Mucosa of descending colon (tissue), 3 donors: ENCODE measurements around the gene CEACAM18. TPM values are rescaled to one million over a fixed set of nuclear protein-coding genes. Genes with fewer than 3 reads are reported as not detected.
A peak's percentile ranks its signal among the peaks of the same experiment; 100 is the strongest.

ENCODE experiments used
- ATAC-seq: fragments of 200-7000 bp; cut with Tn5 transposase; one replicate; pipeline ENCODE4 v1.9.1; 2020; ENCODE audit warnings: mild to moderate bottlenecking, moderate library complexity
- DNase-seq, 3 donors: peaks; one replicate each; pipeline ENCODE4 v3.0.0-alpha.2; 2020
- H3K36me3 ChIP-seq: fragments of 200-600 bp; one replicate; pipeline ENCODE4 v1.8.0; 2021; ENCODE audit warnings: low read depth, mild to moderate bottlenecking
- H3K4me1 ChIP-seq: fragments of 200-600 bp; one replicate; pipeline ENCODE4 v1.8.0; 2021; ENCODE audit warnings: low read depth, mild to moderate bottlenecking
- H3K4me3 ChIP-seq: fragments of 200-600 bp; one replicate; pipeline ENCODE4 v1.8.0; 2021; ENCODE audit warnings: mild to moderate bottlenecking
- H3K9me3 ChIP-seq: fragments of 200-600 bp; one replicate; pipeline ENCODE4 v1.8.0; 2021; ENCODE audit warnings: mild to moderate bottlenecking
- intact Hi-C, 2 donors: fragments of 100-400 bp; cut with DNase I in 1 of 2; cut with micrococcal nuclease in 1 of 2; formaldehyde crosslinking; loops; one replicate each; pipeline versions ENCODE4 v1.11.0 to v1.11.1; 2022; cut with DNase I, micrococcal nuclease
- total RNA-seq, 3 donors: library from RNA; stranded (reverse); fragmentation: NEBNext Ultra II Directional in 2 of 3; extraction: Animal tissue kit (Norgen Biotek cat#: 25700) in 2 of 3; gene quantifications; one replicate each; pipeline versions ENCODE4 v1.2.1 to v1.2.4, GENCODE V29; 2021 to 2023
- TF ChIP-seq, protein P1 (sequence below): fragments of 200-600 bp; IDR thresholded peaks from one replicate; pipeline ENCODE4 v1.8.0; 2022; ENCODE audit warnings: antibody characterized with exemption, mild to moderate bottlenecking
- donor health status: DM: no; HTN: no; CAD: no; lungs with moderate emphysema.
- donor health status: DM: no; HTN: no; CAD: no.
- donor health status: DM: no; HTN: yes; CAD: no.

The CEACAM18 gene
- total RNA-seq, 3 donors from 2014 or later: 0.58 TPM; not detected in 2

DNA sequence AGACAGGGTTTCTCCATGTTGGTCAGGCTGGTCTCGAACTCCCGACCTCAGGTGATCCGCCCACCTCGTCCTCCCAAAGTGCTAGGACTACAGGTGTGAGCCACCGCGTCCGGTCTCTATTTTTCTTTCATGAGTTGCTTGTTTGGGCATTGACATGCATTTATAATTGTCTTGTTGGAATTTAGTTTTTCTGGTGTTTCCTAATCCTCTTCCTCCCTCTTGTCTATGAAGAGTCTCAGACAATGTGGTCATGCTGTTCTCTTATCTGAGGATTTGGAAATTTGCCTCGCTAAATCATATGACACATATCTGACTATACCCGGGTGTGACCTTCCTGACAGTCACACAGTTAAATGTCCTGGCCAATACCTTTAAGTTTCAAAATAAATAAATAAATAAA lies 7.4 kb upstream of the CEACAM18 start:
- no peak for ATAC-seq

DNA sequence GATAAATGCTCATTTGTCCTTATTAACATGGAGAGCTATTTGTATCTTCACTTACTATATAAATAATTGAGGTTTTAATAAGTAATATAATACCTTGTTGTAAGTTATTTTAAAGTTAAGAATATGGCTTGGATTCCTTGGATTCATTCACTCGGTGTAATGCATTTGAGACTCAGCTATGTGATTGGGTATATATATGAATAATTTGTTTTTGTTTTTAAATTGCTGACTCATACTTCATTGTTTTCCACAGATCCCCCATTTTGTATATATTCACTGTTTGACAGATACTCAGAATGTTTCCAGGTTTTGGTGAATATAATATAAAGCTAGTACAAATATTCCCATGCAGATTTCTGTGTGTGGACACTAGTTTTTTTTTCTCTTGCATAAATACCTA lies 6.8 kb upstream of the CEACAM18 start:
- TF ChIP-seq, protein P1, sequence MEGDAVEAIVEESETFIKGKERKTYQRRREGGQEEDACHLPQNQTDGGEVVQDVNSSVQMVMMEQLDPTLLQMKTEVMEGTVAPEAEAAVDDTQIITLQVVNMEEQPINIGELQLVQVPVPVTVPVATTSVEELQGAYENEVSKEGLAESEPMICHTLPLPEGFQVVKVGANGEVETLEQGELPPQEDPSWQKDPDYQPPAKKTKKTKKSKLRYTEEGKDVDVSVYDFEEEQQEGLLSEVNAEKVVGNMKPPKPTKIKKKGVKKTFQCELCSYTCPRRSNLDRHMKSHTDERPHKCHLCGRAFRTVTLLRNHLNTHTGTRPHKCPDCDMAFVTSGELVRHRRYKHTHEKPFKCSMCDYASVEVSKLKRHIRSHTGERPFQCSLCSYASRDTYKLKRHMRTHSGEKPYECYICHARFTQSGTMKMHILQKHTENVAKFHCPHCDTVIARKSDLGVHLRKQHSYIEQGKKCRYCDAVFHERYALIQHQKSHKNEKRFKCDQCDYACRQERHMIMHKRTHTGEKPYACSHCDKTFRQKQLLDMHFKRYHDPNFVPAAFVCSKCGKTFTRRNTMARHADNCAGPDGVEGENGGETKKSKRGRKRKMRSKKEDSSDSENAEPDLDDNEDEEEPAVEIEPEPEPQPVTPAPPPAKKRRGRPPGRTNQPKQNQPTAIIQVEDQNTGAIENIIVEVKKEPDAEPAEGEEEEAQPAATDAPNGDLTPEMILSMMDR: no peak
- Histone ChIP-seq H3K4me1 (no peaks in the 10 kb centered on the region), H3K4me3 (no peak overlapping the region), H3K36me3 (no peaks in the 10 kb centered on the region), H3K9me3 (no peaks in the 10 kb centered on the region)
- no peak for DNase-seq
- intact Hi-C loops: no loop called here
- ATAC-seq: no peak

More for the DNA sequence above, 7.4 kb upstream of the CEACAM18 start:
- Histone ChIP-seq H3K4me3 (no peak overlapping the region), H3K9me3 (no peaks in the 10 kb centered on the region), H3K4me1 (no peaks in the 10 kb centered on the region), H3K36me3 (no peaks in the 10 kb centered on the region)
- intact Hi-C loops: no loop called here
- DNase-seq: no peak
- TF ChIP-seq, protein P1: no peak

DNA sequence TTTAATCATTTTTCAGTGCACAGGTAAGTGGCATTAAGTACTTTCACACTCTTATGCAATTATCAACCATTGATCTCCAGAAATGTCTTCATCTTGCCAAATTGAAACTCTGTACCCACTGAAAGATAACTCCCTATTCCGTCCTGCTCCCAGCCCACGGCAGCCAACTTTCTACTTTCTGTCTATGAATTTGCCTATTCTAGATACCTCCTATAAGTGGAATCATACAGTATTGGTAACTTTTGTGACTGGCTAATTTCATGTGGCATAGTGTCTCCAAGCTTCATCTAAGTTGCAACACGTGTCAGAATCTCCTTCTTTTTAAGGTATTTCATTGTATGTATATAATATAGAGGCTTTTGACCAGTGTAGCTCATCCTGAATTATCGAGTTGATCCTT lies 5.7 kb upstream of the CEACAM18 start:
- Histone ChIP-seq H3K4me1 (no peaks in the 10 kb centered on the region), H3K4me3 (no peak overlapping the region), H3K9me3 (no peaks in the 10 kb centered on the region), H3K36me3 (no peaks in the 10 kb centered on the region)
- DNase-seq: no peak
- TF ChIP-seq, protein P1: no peak
- intact Hi-C loops: no loop called here
- ATAC-seq: no peak

DNA sequence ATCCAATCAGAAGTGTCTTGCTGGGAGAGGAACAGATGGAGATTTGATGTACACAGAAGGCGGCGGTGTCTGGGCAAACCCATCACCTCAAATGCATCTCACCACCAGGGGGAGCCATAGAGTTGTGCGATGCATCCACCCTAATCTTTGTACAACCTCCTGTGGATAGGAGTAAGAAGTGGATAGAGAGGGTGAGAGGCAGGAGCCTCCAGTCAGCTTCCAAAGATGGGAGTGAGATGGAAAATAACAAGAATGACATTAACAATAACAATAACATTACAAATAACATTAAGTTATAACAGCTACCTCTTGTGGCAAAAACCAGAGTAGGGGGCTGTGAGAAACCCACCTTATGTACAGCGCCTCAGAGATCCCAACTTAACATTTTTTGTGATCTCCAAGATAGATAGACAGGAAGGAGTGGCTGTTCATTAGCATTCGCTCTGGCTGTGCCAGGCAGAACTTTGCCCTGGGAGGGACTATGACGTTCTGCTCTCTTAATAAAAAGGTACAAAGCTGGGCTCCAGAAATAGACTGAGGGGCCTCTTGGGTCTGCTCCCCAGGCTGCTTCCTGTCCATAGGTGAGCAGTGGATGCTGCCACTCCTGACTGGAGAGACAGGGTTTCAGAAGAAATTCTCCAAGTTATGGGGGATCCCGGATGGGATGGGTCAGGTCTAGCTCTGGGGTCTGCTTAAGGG lies 5.2 kb upstream of the CEACAM18 start:
- peak; percentile 88 for ATAC-seq
- DNase-seq: peak in 2 of 3 donors; percentile 51 to 94
- intact Hi-C loops: no loop called here

DNA sequence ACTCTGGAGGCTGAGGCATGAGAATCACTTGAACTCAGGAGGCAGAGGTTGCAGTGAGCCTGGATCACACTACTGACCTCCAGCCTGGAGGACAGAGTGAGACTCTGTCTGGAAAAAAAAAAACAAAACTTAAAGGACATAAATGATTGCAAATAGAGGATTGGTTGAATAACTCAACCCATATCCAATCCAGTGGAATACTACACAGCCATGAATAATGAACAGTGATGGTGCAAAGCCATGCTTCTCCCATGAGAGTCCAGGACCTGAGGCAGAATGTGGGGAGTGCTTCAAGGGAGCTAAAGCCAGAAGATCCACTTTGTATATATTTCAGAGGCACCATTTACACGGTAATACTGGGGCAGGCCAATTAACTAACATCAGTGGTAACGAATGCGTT lies 2.2 kb upstream of the CEACAM18 start:
- DNase-seq (no peak), ATAC-seq (no peak)
- Histone ChIP-seq H3K4me1 (no peaks in the 10 kb centered on the region), H3K9me3 (no peaks in the 10 kb centered on the region), H3K36me3 (no peaks in the 10 kb centered on the region), H3K4me3 (no peak overlapping the region)
- intact Hi-C loops: loop anchor here in 1 of 2 donors (5.0 kb wide), 1 partner anchor 181 kb away; no protein-coding TSS in a partner anchor
- TF ChIP-seq, protein P1: no peak

More for the DNA sequence above, 5.2 kb upstream of the CEACAM18 start:
- Histone ChIP-seq H3K36me3 (no peaks in the 10 kb centered on the region), H3K9me3 (no peaks in the 10 kb centered on the region), H3K4me1 (no peaks in the 10 kb centered on the region), H3K4me3 (no peak overlapping the region)
- TF ChIP-seq, protein P1: peak; percentile 75
